ENCODE results near the gene ASZ1.

DNA sequence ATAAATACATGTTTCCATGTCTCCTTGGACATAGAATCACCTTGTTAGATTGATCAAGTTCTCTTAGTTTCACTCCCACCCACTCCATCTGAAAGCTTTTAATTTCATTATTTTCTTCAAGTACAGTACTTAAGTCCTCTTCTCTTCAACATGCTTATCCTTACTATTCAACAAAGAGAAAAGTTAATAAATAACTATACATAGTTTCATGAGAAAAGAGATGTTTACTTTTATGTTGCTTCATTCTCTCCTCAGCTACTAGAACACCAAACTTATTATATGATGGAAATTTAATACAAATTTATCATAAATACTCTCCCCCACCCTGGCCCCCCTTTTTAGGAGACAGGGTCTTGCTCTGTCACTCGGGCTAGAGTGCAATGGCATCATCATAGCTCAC, 33.5 kb downstream of the ASZ1 start:
- TF ChIP-seq, protein P1, sequence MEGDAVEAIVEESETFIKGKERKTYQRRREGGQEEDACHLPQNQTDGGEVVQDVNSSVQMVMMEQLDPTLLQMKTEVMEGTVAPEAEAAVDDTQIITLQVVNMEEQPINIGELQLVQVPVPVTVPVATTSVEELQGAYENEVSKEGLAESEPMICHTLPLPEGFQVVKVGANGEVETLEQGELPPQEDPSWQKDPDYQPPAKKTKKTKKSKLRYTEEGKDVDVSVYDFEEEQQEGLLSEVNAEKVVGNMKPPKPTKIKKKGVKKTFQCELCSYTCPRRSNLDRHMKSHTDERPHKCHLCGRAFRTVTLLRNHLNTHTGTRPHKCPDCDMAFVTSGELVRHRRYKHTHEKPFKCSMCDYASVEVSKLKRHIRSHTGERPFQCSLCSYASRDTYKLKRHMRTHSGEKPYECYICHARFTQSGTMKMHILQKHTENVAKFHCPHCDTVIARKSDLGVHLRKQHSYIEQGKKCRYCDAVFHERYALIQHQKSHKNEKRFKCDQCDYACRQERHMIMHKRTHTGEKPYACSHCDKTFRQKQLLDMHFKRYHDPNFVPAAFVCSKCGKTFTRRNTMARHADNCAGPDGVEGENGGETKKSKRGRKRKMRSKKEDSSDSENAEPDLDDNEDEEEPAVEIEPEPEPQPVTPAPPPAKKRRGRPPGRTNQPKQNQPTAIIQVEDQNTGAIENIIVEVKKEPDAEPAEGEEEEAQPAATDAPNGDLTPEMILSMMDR (IDR thresholded peaks at IDR 0.05; ENCODE audit: low read depth, low read length), result no peak
- no peak for TF ChIP-seq EZH2phosphoT487 (IDR thresholded peaks at IDR 0.05; ENCODE audit: low read depth)

All from OCI-LY3 (cell line).